GM23248 (cell line): ENCODE measurements around the gene ATP5F1E.

Experiments
- EZH2 ChIP-seq: fragments of 200-600 bp; sonication (generic); IDR thresholded peaks from 2 replicates; pipeline ENCODE4 v1.6.1; 2018; ENCODE audit warnings: antibody characterized with exemption, mild to moderate bottlenecking; ENCODE audit not compliant: insufficient read depth, poor library complexity, severe bottlenecking
- EZH2phosphoT487 ChIP-seq: fragments of 200-600 bp; sonication (generic); IDR thresholded peaks from 2 replicates; pipeline ENCODE4 v1.6.1; 2018; ENCODE audit warnings: antibody characterized with exemption, moderate library complexity, mild to moderate bottlenecking, low read depth; ENCODE audit not compliant: insufficient read depth

GRCh38 chr20:58980711-58981627 lies 51.2 kb downstream of the ATP5F1E start, which contains the start of gene NELFCD:
- TF ChIP-seq EZH2 = no peak
- no peak for TF ChIP-seq EZH2phosphoT487
